Chondrocyte (in vitro differentiated cells): ENCODE results near the gene GAS2. TPM values are rescaled to one million over a fixed set of nuclear protein-coding genes. Genes with fewer than 3 reads are reported as not detected.

Source experiments
- DNase-seq: peaks from one replicate; pipeline ENCODE4 v3.0.0; 2021; ENCODE audit warnings: mixed read lengths, low spot score
- H3K27ac Mint-ChIP-seq: one replicate; pipeline ENCODE4 v1.8.0; 2021; ENCODE audit warnings: mild to moderate bottlenecking, moderate library complexity, mixed read lengths; ENCODE audit not compliant: unreplicated experiment
- H3K27me3 Mint-ChIP-seq: 2 replicates; pipeline ENCODE4 v1.8.0; 2021; ENCODE audit warnings: low read depth, mixed read lengths
- H3K36me3 Mint-ChIP-seq: 2 replicates; pipeline ENCODE4 v1.8.0; 2021; ENCODE audit warnings: low read depth, mixed read lengths
- H3K4me1 Mint-ChIP-seq: 2 replicates; pipeline ENCODE4 v1.8.0; 2021; ENCODE audit warnings: low read depth, mild to moderate bottlenecking, mixed read lengths
- H3K4me3 Mint-ChIP-seq: one replicate; pipeline ENCODE4 v1.8.0; 2021; ENCODE audit warnings: mild to moderate bottlenecking, moderate library complexity, mixed read lengths; ENCODE audit not compliant: unreplicated experiment
- H3K9me3 Mint-ChIP-seq: 2 replicates; pipeline ENCODE4 v1.8.0; 2021; ENCODE audit warnings: low read depth, mixed read lengths
- long read RNA-seq: library from polyadenylated mRNA; stranded (forward); transcript quantifications from one replicate; pipeline ENCODE4 v2.0.0, GENCODE V29; 2021
- total RNA-seq: library from RNA; stranded (reverse); gene quantifications from 3 replicates; pipeline ENCODE4 v1.2.1, GENCODE V29; 2021
- TF ChIP-seq, protein P1 (sequence below): fragments of 200-600 bp; sonication (generic); IDR thresholded peaks from 2 replicates; pipeline ENCODE4 v1.5.0; 2021; ENCODE audit warnings: antibody characterized with exemption, mild to moderate bottlenecking, moderate library complexity

The GAS2 gene
- total RNA-seq = 1.2 to 1.7 TPM (median 1.6 TPM) in 3 replicates
- long read RNA-seq = 0 reads

DNA sequence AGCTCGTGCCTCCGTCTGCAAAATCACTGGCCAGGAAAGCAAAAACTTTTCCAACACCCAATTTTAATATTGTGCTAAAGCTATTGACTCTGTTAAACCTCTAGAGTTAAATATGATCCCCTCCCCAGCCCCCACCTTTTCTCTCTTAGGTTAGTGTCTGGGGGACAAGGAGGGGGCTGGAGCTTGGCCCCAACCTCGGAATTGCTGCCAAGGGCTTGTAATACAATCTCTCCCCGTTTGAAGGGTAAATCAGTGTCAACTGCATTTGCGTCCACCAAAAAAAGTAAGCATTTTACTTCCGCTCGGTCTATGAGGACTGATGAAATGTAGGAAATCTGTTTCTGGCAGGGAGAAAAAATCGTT is at the start of gene GAS2:
Gene GAS2, plus strand, starts transcription at position 287 of the 363 bp plus-strand sequence. CDS start 8,259 bp downstream, outside the sequence.
- TF ChIP-seq, protein P1, sequence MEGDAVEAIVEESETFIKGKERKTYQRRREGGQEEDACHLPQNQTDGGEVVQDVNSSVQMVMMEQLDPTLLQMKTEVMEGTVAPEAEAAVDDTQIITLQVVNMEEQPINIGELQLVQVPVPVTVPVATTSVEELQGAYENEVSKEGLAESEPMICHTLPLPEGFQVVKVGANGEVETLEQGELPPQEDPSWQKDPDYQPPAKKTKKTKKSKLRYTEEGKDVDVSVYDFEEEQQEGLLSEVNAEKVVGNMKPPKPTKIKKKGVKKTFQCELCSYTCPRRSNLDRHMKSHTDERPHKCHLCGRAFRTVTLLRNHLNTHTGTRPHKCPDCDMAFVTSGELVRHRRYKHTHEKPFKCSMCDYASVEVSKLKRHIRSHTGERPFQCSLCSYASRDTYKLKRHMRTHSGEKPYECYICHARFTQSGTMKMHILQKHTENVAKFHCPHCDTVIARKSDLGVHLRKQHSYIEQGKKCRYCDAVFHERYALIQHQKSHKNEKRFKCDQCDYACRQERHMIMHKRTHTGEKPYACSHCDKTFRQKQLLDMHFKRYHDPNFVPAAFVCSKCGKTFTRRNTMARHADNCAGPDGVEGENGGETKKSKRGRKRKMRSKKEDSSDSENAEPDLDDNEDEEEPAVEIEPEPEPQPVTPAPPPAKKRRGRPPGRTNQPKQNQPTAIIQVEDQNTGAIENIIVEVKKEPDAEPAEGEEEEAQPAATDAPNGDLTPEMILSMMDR = no peak
- no peak for DNase-seq
- H3K27me3 Mint-ChIP-seq = peaks cover 36% of the 10 kb centered on the region
- H3K27ac Mint-ChIP-seq = peak within 1 kb of the TSS; percentile 28
- H3K4me3 Mint-ChIP-seq = peak within 1 kb of the TSS; percentile 73
- H3K36me3 Mint-ChIP-seq = no peaks in the 10 kb centered on the region
- peaks cover 13% of the 10 kb centered on the region for H3K4me1 Mint-ChIP-seq
- no peaks in the 10 kb centered on the region for H3K9me3 Mint-ChIP-seq

DNA sequence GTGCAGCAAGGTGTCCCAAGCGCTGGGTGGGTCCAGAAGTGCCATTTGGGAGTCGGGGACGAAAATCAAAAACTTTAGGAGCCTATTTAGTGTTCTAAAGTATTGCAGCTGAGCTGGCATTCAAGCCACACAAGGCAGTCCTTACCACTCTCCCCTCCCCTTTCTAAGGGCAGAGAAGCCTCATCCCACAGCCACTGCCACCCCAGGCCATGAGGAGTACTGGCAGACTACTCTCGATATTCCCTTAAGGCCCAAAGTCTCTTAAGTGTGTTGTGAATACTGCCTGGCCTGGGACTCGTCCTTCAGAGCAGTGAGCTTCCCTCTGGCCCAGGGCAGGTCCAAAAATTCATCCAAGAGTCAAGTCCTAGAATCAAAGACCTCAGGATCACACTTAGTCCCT is 48.5 kb upstream of the GAS2 start:
- Mint-ChIP-seq H3K36me3 (no peaks in the 10 kb centered on the region), H3K27me3 (no peaks in the 10 kb centered on the region), H3K4me1 (no peaks in the 10 kb centered on the region), H3K9me3 (peaks cover 23% of the 10 kb centered on the region), H3K4me3 (no peak overlapping the region), H3K27ac (no peak overlapping the region)
- no peak for DNase-seq
- TF ChIP-seq, protein P1 = no peak

DNA sequence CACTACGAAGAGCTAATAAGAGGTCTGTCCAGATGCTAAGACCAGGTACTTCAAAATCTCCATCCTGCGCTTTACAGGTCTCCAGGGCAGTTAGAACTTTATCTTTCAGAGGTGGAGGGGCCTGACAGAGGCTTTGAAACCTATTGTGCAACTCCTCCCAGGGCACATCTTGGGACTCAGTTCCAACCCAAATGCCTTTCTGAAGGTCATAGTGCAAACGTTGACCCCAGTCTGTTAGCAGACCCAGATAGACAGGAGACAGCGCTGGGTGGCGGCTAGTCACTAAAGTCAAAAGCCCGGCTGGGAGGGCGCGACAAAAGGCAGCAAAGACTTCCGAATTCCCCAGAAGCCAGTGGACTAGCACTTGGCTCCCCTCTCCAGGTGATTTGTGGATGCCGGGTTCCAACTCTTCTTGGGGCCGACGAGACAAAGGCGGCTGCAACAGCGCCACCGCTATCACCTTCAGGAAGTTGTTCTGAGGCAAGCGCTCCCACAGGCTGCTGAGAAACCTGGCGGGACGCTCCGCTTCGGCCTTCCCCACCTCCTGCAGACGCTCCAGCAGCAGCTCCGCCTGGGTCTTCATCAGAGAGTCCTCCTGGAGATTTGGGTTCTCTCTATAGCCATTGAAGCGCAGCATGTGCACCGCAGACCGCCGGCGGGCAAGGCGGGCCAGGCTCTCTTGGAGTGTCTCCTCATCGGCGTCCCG is 41.5 kb upstream of the GAS2 start:
- Mint-ChIP-seq H3K4me1 (peaks cover 15% of the 10 kb centered on the region), H3K27me3 (no peaks in the 10 kb centered on the region), H3K4me3 (peak overlapping the region; percentile 97), H3K27ac (peak overlapping the region; percentile 97), H3K36me3 (no peaks in the 10 kb centered on the region), H3K9me3 (no peaks in the 10 kb centered on the region)
- no peak for DNase-seq
- TF ChIP-seq, protein P1 = peak; percentile 76

DNA sequence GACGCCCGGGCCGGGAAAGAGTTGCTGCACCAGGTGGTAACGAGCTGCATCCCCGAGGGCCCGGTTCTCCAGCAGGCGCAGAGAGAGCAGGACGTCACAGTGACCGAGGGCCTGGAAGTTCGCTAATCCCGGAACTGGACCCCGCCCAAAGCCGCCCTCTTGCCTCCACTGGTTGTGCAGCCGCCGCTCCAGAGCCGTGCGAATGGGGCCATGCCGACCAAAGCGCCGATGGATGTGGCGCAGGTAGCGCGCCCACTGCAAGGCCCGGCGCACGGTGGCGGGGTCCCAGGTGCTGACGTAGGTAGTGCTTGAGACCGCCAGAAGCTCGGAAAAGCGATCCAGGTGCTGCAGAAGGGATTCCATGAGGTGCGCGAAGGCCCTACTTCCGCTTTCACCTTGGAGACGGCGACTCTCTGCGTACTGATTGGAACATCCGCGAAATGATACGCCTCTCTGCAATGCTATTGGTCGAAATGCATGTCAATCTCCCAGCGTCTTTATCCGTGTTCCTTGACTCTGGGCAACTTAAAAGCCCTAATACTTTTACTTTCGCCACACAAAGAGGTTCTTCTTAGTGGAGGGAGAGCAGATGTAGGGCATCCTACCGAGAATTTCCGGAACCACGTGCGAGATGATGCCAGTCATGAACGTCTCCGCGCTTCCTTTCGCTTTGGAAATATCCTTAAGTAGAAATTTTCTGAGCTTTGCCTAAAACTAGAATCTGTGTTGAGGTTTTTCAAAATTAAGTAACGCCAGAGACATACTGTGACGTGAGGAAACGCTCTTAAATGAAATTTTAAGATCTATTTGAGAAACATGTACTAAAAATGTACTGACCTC is 40.7 kb upstream of the GAS2 start, which contains the start of gene FANCF:
Gene FANCF, minus strand, starts transcription at position 376 of the 840 bp plus-strand sequence. Its CDS starts 13 bp downstream, at position 363.
- peak; percentile 96 for DNase-seq
- no peaks in the 10 kb centered on the region for H3K9me3 Mint-ChIP-seq
- H3K36me3 Mint-ChIP-seq = no peaks in the 10 kb centered on the region
- H3K4me3 Mint-ChIP-seq = peak within 1 kb of the TSS; percentile 97
- peak within 1 kb of the TSS; percentile 97 for H3K27ac Mint-ChIP-seq
- no peaks in the 10 kb centered on the region for H3K27me3 Mint-ChIP-seq
- H3K4me1 Mint-ChIP-seq = peaks cover 15% of the 10 kb centered on the region
- TF ChIP-seq, protein P1 = no peak

DNA sequence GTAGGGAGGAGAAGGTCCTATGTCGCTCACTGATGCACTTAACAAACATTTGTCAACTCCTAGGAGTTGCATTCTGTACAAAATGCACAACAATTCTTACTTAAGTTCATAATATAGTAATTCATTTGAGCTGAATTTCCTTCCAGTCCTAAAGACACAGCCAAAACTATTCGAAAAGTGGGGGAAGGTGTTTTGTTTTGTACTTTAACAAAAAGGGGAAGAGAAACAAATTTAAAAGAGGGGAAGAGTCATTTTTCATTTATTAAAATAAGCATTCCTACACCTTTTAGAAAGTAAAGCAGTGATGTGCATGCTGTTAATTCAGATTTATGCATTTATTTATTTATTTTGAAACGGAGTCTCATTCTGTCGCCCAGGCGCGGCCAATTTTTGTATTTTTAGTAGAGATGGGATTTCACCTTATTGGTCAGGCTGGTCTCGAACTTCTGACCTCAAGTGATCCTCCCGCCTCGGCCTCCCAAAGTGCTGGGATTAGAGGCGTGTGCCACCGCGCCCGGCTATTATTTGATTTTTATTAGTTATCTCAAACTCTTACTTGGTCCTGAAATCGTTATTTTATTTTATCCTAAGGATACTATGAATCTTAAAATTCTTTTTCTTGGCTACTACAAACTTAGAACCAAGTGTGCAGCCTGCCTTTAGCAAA is 39.7 kb upstream of the GAS2 start:
- no peak for DNase-seq
- Mint-ChIP-seq H3K4me3 (no peak overlapping the region), H3K27me3 (no peaks in the 10 kb centered on the region), H3K36me3 (no peaks in the 10 kb centered on the region), H3K4me1 (peaks cover 15% of the 10 kb centered on the region), H3K9me3 (no peaks in the 10 kb centered on the region), H3K27ac (no peak overlapping the region)
- TF ChIP-seq, protein P1 = no peak
